SK-N-SH treated with all-trans-retinoic acid at 6 μM for 48 hours (cell line): ENCODE results near the gene CDH26.

Experiments
- CSDC2 ChIP-seq: fragments of 250-450 bp; sonication (Bioruptor Pico); IDR thresholded peaks from 2 replicates; pipeline ENCODE4 v1.5.0; 2020; ENCODE audit warnings: mild to moderate bottlenecking, moderate library complexity
- GLIS3 ChIP-seq: fragments of 250-450 bp; sonication (Bioruptor Pico); IDR thresholded peaks from 2 replicates; pipeline ENCODE4 v1.5.0; 2020; ENCODE audit warnings: mild to moderate bottlenecking, moderate library complexity
- OSR1 ChIP-seq: fragments of 250-450 bp; sonication (Bioruptor Pico); IDR thresholded peaks from 2 replicates; pipeline ENCODE4 v1.8.0; 2022; ENCODE audit warnings: moderate library complexity, mild to moderate bottlenecking, inconsistent platforms
- PATZ1 ChIP-seq: fragments of 250-450 bp; sonication (Bioruptor Pico); IDR thresholded peaks from 2 replicates; pipeline ENCODE4 v1.8.0; 2020; ENCODE audit warnings: mild to moderate bottlenecking, moderate library complexity, borderline replicate concordance
- POU6F1 ChIP-seq: fragments of 250-450 bp; sonication (Bioruptor Pico); IDR thresholded peaks from 2 replicates; pipeline ENCODE4 v1.8.0; 2021; ENCODE audit warnings: low read depth, mild to moderate bottlenecking, moderate library complexity, borderline replicate concordance
- RARB ChIP-seq: fragments of 250-450 bp; sonication (Bioruptor Pico); IDR thresholded peaks from 2 replicates; pipeline ENCODE4 v1.8.0; 2021; ENCODE audit warnings: mild to moderate bottlenecking, moderate library complexity
- TCF4 ChIP-seq: fragments of 250-450 bp; sonication (Bioruptor Pico); IDR thresholded peaks from 2 replicates; pipeline ENCODE4 v1.8.0; 2021; ENCODE audit warnings: mild to moderate bottlenecking, moderate library complexity, borderline replicate concordance
- TSHZ2 ChIP-seq: fragments of 250-450 bp; sonication (Bioruptor Pico); IDR thresholded peaks from 2 replicates; pipeline ENCODE4 v1.5.0; 2020; ENCODE audit warnings: mild to moderate bottlenecking, moderate library complexity
- ZC3H10 ChIP-seq: fragments of 250-450 bp; sonication (Bioruptor Pico); IDR thresholded peaks from 2 replicates; pipeline ENCODE4 v1.5.1; 2021; ENCODE audit warnings: mild to moderate bottlenecking, moderate library complexity
- ZFP3 ChIP-seq: fragments of 250-450 bp; sonication (Bioruptor Pico); IDR thresholded peaks from 2 replicates; pipeline ENCODE4 v1.5.0; 2020; ENCODE audit warnings: mild to moderate bottlenecking, moderate library complexity
- ZFP30 ChIP-seq: fragments of 450-650 bp; formaldehyde crosslinking; IDR thresholded peaks from 2 replicates; pipeline ENCODE4 v1.5.0; 2022; ENCODE audit warnings: mild to moderate bottlenecking, moderate library complexity
- ZNF565 ChIP-seq: fragments of 450-650 bp; formaldehyde crosslinking; conservative IDR thresholded peaks from 2 replicates; pipeline ENCODE4 v1.5.0; 2020; ENCODE audit warnings: low read depth, mild to moderate bottlenecking, moderate library complexity

GRCh38 chr20:59994697-59995122, 36.5 kb downstream of the CDH26 start:
- TF ChIP-seq OSR1 = no peak
- TF ChIP-seq RARB (CRISPR knock-in tag) = no peak
- TF ChIP-seq GLIS3 = no peak
- no peak for TF ChIP-seq PATZ1 (CRISPR knock-in tag)
- no peak for TF ChIP-seq ZFP30
- TF ChIP-seq ZFP3 (CRISPR knock-in tag) = no peak
- no peak for TF ChIP-seq TSHZ2 (CRISPR knock-in tag)
- no peak for TF ChIP-seq ZNF565
- TF ChIP-seq ZC3H10 (CRISPR knock-in tag) = no peak
- TF ChIP-seq TCF4 = no peak
- no peak for TF ChIP-seq CSDC2 (CRISPR knock-in tag)
- TF ChIP-seq POU6F1 (CRISPR knock-in tag) = no peak
